ENCODE results near the gene CES3.
"Not testable (repeated sequence)": the region's sequence is repeated elsewhere in the genome, so short reads cannot be mapped to it uniquely, and the experiment has no call there.

Gene CES3

DNA sequence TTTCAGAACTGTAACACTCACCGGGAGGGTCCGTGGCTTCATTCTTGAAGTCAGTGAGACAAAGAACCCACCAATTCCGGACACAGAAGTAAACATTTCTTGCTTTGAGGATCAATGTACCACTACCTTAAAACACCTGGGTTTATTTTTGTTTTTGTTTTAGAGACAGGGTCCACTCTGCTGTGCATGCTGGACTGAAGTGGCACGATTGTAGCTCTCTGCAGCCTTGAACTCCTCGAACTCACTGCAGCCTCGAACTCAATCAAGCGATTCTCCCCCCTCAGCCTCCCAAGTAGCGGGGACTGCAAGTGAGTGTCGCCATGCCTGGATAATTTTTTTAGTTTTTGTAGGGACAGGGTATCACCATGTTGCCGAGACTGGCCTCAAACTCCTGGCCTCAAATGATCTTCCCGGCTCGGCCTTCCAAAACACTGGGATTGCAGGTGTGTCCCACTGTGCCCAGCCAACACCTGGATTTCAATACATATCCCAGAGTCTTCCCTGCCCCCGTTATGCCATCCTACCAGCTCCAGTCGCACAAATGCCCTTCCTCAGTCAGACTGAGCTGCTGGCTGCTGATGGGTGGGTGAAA lies 14.3 kb downstream of the CES3 start:
- Mint-ChIP-seq H3K27ac (peak overlapping the region; percentile 72), H3K4me3 (peak overlapping the region; percentile 67), H3K27me3 (ENCODE audit: low read depth) (no peaks in the 10 kb centered on the region), H3K9me3 (no peaks in the 10 kb centered on the region), H3K4me1 (ENCODE audit: low read depth) (peaks cover 31% of the 10 kb centered on the region), H3K36me3 (ENCODE audit: low read depth) (no peaks in the 10 kb centered on the region)
- DNase-seq (ENCODE audit: low spot score) = no peak

GRCh38 chr16:66976746-66977145 lies 15.7 kb downstream of the CES3 start:
- Mint-ChIP-seq H3K27ac (peak overlapping the region; percentile 65), H3K36me3 (ENCODE audit: low read depth) (no peaks in the 10 kb centered on the region), H3K9me3 (no peaks in the 10 kb centered on the region), H3K27me3 (ENCODE audit: low read depth) (no peaks in the 10 kb centered on the region), H3K4me1 (ENCODE audit: low read depth) (peaks cover 36% of the 10 kb centered on the region), H3K4me3 (no peak overlapping the region)
- DNase-seq (ENCODE audit: low spot score) = no peak

- Mint-ChIP-seq H3K4me1 (ENCODE audit: low read depth) (peaks cover 44% of the 10 kb centered on the region), H3K27me3 (ENCODE audit: low read depth) (no peaks in the 10 kb centered on the region), H3K36me3 (ENCODE audit: low read depth) (peaks cover 5% of the 10 kb centered on the region), H3K4me3 (peak overlapping the region; percentile 40), H3K27ac (peak overlapping the region; percentile 82), H3K9me3 (no peaks in the 10 kb centered on the region)
- DNase-seq (ENCODE audit: low spot score) = peak; percentile 84
These were observed 16.5 kb downstream of the CES3 start for GRCh38 chr16:66977341-66978113.

GRCh38 chr16:66979011-66979717 lies 18.1 kb downstream of the CES3 start:
- H3K36me3 Mint-ChIP-seq (ENCODE audit: low read depth) = peaks cover 6% of the 10 kb centered on the region
- no peaks in the 10 kb centered on the region for H3K9me3 Mint-ChIP-seq
- no peak for DNase-seq (ENCODE audit: low spot score)
- no peaks in the 10 kb centered on the region for H3K27me3 Mint-ChIP-seq (ENCODE audit: low read depth)
- H3K27ac Mint-ChIP-seq = peak overlapping the region; percentile 62
- peaks cover 52% of the 10 kb centered on the region for H3K4me1 Mint-ChIP-seq (ENCODE audit: low read depth)
- no peak overlapping the region for H3K4me3 Mint-ChIP-seq

DNA sequence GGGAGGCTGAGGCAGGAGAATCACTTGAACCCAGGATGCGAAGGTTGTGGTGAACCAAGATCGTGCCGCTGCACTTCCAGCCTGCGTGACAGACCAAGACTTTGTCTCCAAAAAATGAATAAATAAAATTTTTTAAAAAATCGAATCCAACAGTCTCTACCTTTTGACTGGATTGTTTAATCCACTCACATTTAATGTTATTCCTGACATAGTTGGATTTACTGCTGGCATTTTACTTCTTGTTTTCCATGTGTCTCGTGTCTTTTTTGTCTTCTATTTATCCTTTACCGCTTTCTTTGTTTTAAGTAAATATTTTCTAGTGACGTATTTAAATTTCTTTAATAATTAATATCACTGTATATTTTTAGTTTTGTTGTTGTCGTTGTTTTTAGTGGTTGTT lies 22.0 kb downstream of the CES3 start:
- Mint-ChIP-seq H3K36me3 (ENCODE audit: low read depth) (peaks cover 11% of the 10 kb centered on the region), H3K4me3 (no peak overlapping the region), H3K4me1 (ENCODE audit: low read depth) (peaks cover 55% of the 10 kb centered on the region), H3K9me3 (no peaks in the 10 kb centered on the region), H3K27ac (peak overlapping the region; percentile 93), H3K27me3 (ENCODE audit: low read depth) (no peaks in the 10 kb centered on the region)
- no peak for DNase-seq (ENCODE audit: low spot score)

DNA sequence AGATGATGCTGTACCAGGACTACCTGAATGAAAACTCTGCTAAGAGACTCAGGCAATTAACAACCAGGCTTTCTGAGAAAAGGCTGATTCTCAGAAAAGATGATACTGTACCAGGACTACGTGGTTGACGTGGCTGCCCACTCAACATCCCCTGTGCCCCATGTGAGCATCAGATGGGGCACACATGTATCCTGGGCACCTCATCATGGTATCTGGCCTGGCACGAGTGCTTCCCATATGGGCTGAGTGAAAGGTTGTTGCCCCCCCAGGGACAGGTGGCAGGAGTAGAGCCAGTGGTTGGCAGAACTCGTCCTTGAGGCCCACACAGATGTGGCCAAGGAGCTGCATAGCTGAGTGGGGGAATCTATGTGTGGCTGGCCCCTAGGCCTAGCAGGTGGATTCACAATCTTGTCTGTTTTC lies 23.8 kb downstream of the CES3 start:
- Mint-ChIP-seq H3K4me3 (peak overlapping the region; percentile 54), H3K4me1 (ENCODE audit: low read depth) (peaks cover 52% of the 10 kb centered on the region), H3K9me3 (no peaks in the 10 kb centered on the region), H3K27me3 (ENCODE audit: low read depth) (no peaks in the 10 kb centered on the region), H3K36me3 (ENCODE audit: low read depth) (peaks cover 11% of the 10 kb centered on the region), H3K27ac (peak overlapping the region; percentile 93)
- peak; percentile 83 for DNase-seq (ENCODE audit: low spot score)

DNA sequence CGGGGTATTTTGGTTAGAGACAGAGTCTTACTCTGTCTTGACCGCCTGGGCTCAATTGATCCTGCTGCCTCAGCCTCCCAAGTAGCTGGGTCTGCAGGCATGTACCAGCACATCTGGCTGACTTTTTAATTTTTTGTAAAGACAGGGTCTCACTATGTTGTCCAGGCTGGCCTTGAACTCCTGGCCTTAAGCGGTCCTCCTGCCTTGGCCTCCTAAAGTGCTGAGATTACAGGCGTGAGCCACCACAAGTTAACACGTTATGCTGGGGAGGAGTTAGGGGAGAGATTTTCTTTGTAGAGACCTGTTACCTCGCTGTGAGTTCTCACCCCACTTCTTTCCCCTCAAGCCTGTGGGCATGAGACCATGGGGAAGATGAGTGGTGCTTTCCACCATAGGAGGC lies 25.5 kb downstream of the CES3 start:
- H3K4me3 Mint-ChIP-seq = peak overlapping the region; percentile 62
- peaks cover 11% of the 10 kb centered on the region for H3K36me3 Mint-ChIP-seq (ENCODE audit: low read depth)
- no peak for DNase-seq (ENCODE audit: low spot score)
- no peaks in the 10 kb centered on the region for H3K9me3 Mint-ChIP-seq
- H3K27ac Mint-ChIP-seq = peak overlapping the region; percentile 82
- no peaks in the 10 kb centered on the region for H3K27me3 Mint-ChIP-seq (ENCODE audit: low read depth)
- H3K4me1 Mint-ChIP-seq (ENCODE audit: low read depth) = peaks cover 51% of the 10 kb centered on the region

DNA sequence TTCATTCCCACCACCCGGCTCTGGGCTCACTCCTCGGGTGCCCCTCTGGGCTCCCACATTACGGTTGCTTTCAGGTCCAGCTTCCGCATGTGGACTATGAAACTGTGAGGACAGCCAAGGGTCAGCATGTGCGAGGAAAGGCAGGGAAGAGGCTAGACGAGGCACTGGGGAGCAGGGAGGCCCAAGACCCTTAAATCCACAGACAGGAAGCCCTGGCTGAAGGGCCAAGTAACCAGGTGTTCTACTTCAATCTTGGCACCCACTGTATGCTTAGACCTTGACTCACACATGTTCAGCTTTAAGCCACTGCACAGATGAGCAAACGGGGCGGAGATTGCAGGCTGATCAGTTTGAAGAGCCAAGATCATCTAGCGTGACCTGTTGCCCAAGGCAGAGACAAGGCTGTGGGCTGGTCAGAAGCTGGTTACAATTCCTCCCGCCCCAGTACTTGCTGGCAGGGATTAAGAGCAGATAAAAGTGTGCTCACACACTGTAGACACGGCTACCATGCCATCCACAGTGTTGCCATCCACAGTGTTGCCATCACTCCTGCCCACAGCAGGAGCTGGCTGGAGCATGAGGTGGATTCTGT lies 27.2 kb downstream of the CES3 start, which contains the start of gene CES4A:
TSS of gene CES4A (plus strand) at position 393 of the 592 bp plus-strand sequence. CDS start at position 577, 184 bp downstream.
- H3K36me3 Mint-ChIP-seq (ENCODE audit: low read depth) = peaks cover 5% of the 10 kb centered on the region
- peak within 1 kb of the TSS; percentile 63 for H3K4me3 Mint-ChIP-seq
- no peaks in the 10 kb centered on the region for H3K27me3 Mint-ChIP-seq (ENCODE audit: low read depth)
- no peak for DNase-seq (ENCODE audit: low spot score)
- H3K9me3 Mint-ChIP-seq = no peaks in the 10 kb centered on the region
- H3K4me1 Mint-ChIP-seq (ENCODE audit: low read depth) = peaks cover 45% of the 10 kb centered on the region
- H3K27ac Mint-ChIP-seq = peak within 1 kb of the TSS; percentile 80

GRCh38 chr16:66991545-66992077 lies 30.5 kb downstream of the CES3 start:
- Mint-ChIP-seq H3K4me1 (ENCODE audit: low read depth) (peaks cover 21% of the 10 kb centered on the region), H3K27ac (no peak overlapping the region), H3K36me3 (ENCODE audit: low read depth) (peaks cover 4% of the 10 kb centered on the region), H3K4me3 (no peak overlapping the region), H3K9me3 (no peaks in the 10 kb centered on the region), H3K27me3 (ENCODE audit: low read depth) (no peaks in the 10 kb centered on the region)
- DNase-seq (ENCODE audit: low spot score) = no peak

DNA sequence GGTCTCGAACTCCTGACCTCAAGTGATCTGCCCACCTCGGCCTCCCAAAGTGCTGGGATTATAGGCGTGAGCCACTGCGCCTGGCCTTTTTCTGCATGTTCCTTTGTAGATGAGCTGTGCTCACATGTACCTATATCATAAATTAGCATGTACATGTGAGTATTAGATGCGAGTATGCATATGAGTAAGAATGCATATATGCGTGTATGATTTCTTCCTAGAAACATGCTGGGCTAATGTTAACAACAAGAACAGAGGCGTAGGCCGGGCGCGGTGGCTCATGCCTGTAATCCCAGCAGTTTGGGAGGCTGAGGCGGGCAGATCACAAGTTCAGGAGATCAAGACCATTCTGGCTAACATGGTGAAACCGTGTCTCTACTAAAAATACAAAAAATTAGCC lies 32.5 kb downstream of the CES3 start:
- H3K27me3 Mint-ChIP-seq (ENCODE audit: low read depth); H3K36me3 Mint-ChIP-seq (ENCODE audit: low read depth); H3K9me3 Mint-ChIP-seq; H3K4me3 Mint-ChIP-seq; DNase-seq (ENCODE audit: low spot score); H3K27ac Mint-ChIP-seq: not testable (repeated sequence)
- peaks cover 10% of the 10 kb centered on the region for H3K4me1 Mint-ChIP-seq (ENCODE audit: low read depth)

DNA sequence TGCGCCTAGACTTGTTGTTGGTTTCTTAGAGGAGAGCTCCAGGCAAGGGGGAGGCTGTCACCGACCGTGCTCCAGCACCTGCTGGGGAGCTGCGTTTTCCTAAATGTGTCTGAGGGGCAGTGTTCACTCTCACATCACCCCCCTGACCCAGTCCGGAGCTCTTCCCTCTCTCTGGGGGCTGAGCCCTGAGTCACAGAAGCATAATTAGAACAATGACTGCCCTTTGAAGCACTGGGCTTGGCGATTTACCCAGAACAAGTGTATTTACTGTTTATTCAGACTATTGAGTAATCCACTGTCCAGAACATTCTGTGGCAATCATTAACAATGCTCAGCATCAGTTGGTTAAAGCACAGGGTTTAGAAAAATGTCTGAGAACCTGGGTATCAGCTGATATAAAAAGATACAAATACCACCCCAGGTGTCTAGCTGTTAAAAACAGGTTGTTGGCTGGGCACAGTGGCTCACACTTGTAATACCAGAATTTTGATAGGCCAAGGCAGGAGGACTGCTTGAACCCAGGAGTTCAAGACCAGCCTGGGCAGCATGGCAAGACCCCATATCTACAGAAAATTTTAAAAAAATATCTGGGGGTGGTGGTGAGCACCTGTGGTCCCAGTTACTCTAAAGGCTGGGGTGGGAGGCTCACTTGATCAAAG lies 35.4 kb downstream of the CES3 start:
- Mint-ChIP-seq H3K27ac (no peak overlapping the region), H3K4me3 (no peak overlapping the region), H3K4me1 (ENCODE audit: low read depth) (peaks cover 22% of the 10 kb centered on the region), H3K36me3 (ENCODE audit: low read depth) (no peaks in the 10 kb centered on the region), H3K27me3 (ENCODE audit: low read depth) (no peaks in the 10 kb centered on the region), H3K9me3 (no peaks in the 10 kb centered on the region)
- DNase-seq (ENCODE audit: low spot score) = no peak

GRCh38 chr16:66996983-66997358 lies 35.9 kb downstream of the CES3 start:
- DNase-seq (ENCODE audit: low spot score) = no peak
- H3K36me3 Mint-ChIP-seq (ENCODE audit: low read depth) = peaks cover 2% of the 10 kb centered on the region
- H3K4me1 Mint-ChIP-seq (ENCODE audit: low read depth) = peaks cover 27% of the 10 kb centered on the region
- H3K27me3 Mint-ChIP-seq (ENCODE audit: low read depth) = no peaks in the 10 kb centered on the region
- no peak overlapping the region for H3K4me3 Mint-ChIP-seq
- H3K27ac Mint-ChIP-seq = no peak overlapping the region
- no peaks in the 10 kb centered on the region for H3K9me3 Mint-ChIP-seq

Data from T-helper 2 cell treated with Interferon-gamma antibody and Interleukin-4, amounts not matched to agents 5 μg/mL and 100 μg/mL, for 36 hours (primary cell).